MCF 10A (cell line): ENCODE data around the gene CFAP46. TPM values are rescaled to one million over a fixed set of nuclear protein-coding genes. Genes with fewer than 3 reads are reported as not detected.

Experiments used
- BruUV-seq: library from RNA; stranded (reverse); fragments of 400-500 nt; replicated peaks from 2 replicates; lab custom pipeline; 2021; lab: Mats Ljungman, UMichigan
- CTCF ChIA-PET: fragments of 300-600 bp; sonication (Branson Sonifier 250); formaldehyde crosslinking; extraction: SDS; loops from one replicate; lab custom pipeline; 2021; ENCODE audit warnings: antibody characterized with exemption, inconsistent platforms; lab: Yijun Ruan, JAX
- POLR2A ChIA-PET: fragments of 300-600, 350-650 bp; sonication (Branson Sonifier 250); formaldehyde crosslinking; extraction: SDS; loops from one replicate; lab custom pipeline; 2020; ENCODE audit warnings: antibody characterized with exemption, inconsistent platforms; lab: Yijun Ruan, JAX
- DNase-seq: peaks from one replicate; pipeline ENCODE4 v3.0.0-alpha.2; 2018; ENCODE audit not compliant: unreplicated experiment
- H3K27ac Mint-ChIP-seq: one replicate; pipeline ENCODE4 v1.8.0; 2022; ENCODE audit warnings: mild to moderate bottlenecking, low read depth, mixed read lengths; ENCODE audit not compliant: unreplicated experiment
- H3K27me3 Mint-ChIP-seq: one replicate; pipeline ENCODE4 v1.8.0; 2022; ENCODE audit warnings: mixed read lengths; ENCODE audit not compliant: insufficient read depth, unreplicated experiment
- H3K36me3 Mint-ChIP-seq: one replicate; pipeline ENCODE4 v1.8.0; 2022; ENCODE audit warnings: mild to moderate bottlenecking, moderate library complexity, mixed read lengths; ENCODE audit not compliant: insufficient read depth, unreplicated experiment
- H3K4me1 Mint-ChIP-seq: one replicate; pipeline ENCODE4 v1.8.0; 2022; ENCODE audit warnings: mixed read lengths; ENCODE audit not compliant: insufficient read depth, unreplicated experiment
- H3K4me3 Mint-ChIP-seq: one replicate; pipeline ENCODE4 v1.8.0; 2022; ENCODE audit warnings: mild to moderate bottlenecking, moderate library complexity, mixed read lengths; ENCODE audit not compliant: unreplicated experiment
- H3K9me3 Mint-ChIP-seq: one replicate; pipeline ENCODE4 v1.8.0; 2022; ENCODE audit warnings: mixed read lengths; ENCODE audit not compliant: unreplicated experiment
- CTCF ChIP-seq: fragments of 200-600 bp; IDR thresholded peaks from one replicate; pipeline ENCODE4 v1.8.0; 2022; ENCODE audit warnings: antibody characterized with exemption, mild to moderate bottlenecking; ENCODE audit not compliant: unreplicated experiment
- intact Hi-C: fragments of 100-400 bp; cut with micrococcal nuclease; formaldehyde crosslinking; loops from 2 replicates; pipeline ENCODE4 v1.14.1; 2022
- total RNA-seq: library from RNA; stranded (reverse); gene quantifications from 2 replicates; pipeline ENCODE4 v1.2.3, GENCODE V29; 2022

CFAP46 gene
- total RNA-seq, 1 experiment from 2014 or later: 0.33 TPM

GRCh38 chr10:132806110-132806509 is 136.3 kb downstream of the CFAP46 start:
- Mint-ChIP-seq H3K4me1 (no peaks in the 10 kb centered on the region), H3K4me3 (no peak overlapping the region), H3K36me3 (no peaks in the 10 kb centered on the region), H3K27me3 (peaks cover 15% of the 10 kb centered on the region), H3K9me3 (no peaks in the 10 kb centered on the region), H3K27ac (no peak overlapping the region)
- BruUV-seq: no TSS peak
- TF ChIP-seq CTCF: no peak
- intact Hi-C loops: no loop called here
- CTCF ChIA-PET: no interaction called here
- no peak for DNase-seq
- POLR2A ChIA-PET: no interaction called here

- intact Hi-C loops: no loop called here
- CTCF ChIA-PET: no interaction called here
- no peaks in the 10 kb centered on the region for H3K4me1 Mint-ChIP-seq
- H3K27ac Mint-ChIP-seq: no peak overlapping the region
- no peaks in the 10 kb centered on the region for H3K9me3 Mint-ChIP-seq
- H3K27me3 Mint-ChIP-seq: peaks cover 15% of the 10 kb centered on the region
- no TSS peak for BruUV-seq
- no peak overlapping the region for H3K4me3 Mint-ChIP-seq
- no peak for TF ChIP-seq CTCF
- no peaks in the 10 kb centered on the region for H3K36me3 Mint-ChIP-seq
- POLR2A ChIA-PET: no interaction called here
- no peak for DNase-seq
Measured at GRCh38 chr10:132805599-132805998, 136.8 kb downstream of the CFAP46 start.

- H3K4me1 Mint-ChIP-seq: no peaks in the 10 kb centered on the region
- DNase-seq: no peak
- POLR2A ChIA-PET: no interaction called here
- CTCF ChIA-PET: no interaction called here
- no peak overlapping the region for H3K4me3 Mint-ChIP-seq
- no peaks in the 10 kb centered on the region for H3K9me3 Mint-ChIP-seq
- H3K27ac Mint-ChIP-seq: no peak overlapping the region
- no peak for TF ChIP-seq CTCF
- H3K27me3 Mint-ChIP-seq: peaks cover 11% of the 10 kb centered on the region
- H3K36me3 Mint-ChIP-seq: no peaks in the 10 kb centered on the region
- BruUV-seq: no TSS peak
- intact Hi-C loops: no loop called here
Measured at GRCh38 chr10:132804785-132805426, 137.5 kb downstream of the CFAP46 start.

- no peak for TF ChIP-seq CTCF
- intact Hi-C loops: no loop called here
- H3K4me3 Mint-ChIP-seq: no peak overlapping the region
Measured at GRCh38 chr10:132804287-132804686, 138.1 kb downstream of the CFAP46 start.

More at GRCh38 chr10:132804287-132804686, 138.1 kb downstream of the CFAP46 start:
- Mint-ChIP-seq H3K4me1 (no peaks in the 10 kb centered on the region), H3K36me3 (no peaks in the 10 kb centered on the region), H3K27me3 (peaks cover 5% of the 10 kb centered on the region), H3K9me3 (no peaks in the 10 kb centered on the region), H3K27ac (no peak overlapping the region)
- CTCF ChIA-PET: no interaction called here
- DNase-seq: no peak
- BruUV-seq: no TSS peak
- POLR2A ChIA-PET: no interaction called here
